Measurements from ENCODE around the gene C1QTNF12.

The C1QTNF12 gene

GRCh38 chr1:1241588-1242219 lies 4.8 kb downstream of the C1QTNF12 start:
- in situ Hi-C loops (cut with HindIII; ENCODE audit: low sequenced_read_pairs): no loop called here

GRCh38 chr1:1240822-1241587 lies 5.5 kb downstream of the C1QTNF12 start:
- in situ Hi-C loops (cut with HindIII; ENCODE audit: low sequenced_read_pairs): no loop called here

DNA sequence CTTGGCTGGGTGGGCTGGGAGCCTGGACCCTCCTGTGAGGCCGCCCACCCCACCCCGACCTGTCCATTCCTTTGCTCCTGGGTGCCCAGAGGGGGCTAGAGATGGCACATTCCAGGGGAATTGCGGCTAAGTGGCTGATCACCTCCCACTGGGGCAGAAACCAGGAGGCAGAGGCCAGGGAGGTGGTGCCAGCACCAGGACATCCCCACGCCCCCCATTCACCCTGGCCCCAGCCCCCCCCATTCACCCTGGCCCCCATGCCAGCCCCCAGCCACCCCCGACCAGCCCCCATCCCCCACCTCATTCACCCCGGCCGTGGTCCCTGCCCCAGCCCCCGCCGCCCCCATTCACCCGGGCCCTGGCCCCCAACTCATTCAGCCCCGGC lies 6.2 kb downstream of the C1QTNF12 start:
- in situ Hi-C loops (cut with HindIII; ENCODE audit: low sequenced_read_pairs): no loop called here

DNA sequence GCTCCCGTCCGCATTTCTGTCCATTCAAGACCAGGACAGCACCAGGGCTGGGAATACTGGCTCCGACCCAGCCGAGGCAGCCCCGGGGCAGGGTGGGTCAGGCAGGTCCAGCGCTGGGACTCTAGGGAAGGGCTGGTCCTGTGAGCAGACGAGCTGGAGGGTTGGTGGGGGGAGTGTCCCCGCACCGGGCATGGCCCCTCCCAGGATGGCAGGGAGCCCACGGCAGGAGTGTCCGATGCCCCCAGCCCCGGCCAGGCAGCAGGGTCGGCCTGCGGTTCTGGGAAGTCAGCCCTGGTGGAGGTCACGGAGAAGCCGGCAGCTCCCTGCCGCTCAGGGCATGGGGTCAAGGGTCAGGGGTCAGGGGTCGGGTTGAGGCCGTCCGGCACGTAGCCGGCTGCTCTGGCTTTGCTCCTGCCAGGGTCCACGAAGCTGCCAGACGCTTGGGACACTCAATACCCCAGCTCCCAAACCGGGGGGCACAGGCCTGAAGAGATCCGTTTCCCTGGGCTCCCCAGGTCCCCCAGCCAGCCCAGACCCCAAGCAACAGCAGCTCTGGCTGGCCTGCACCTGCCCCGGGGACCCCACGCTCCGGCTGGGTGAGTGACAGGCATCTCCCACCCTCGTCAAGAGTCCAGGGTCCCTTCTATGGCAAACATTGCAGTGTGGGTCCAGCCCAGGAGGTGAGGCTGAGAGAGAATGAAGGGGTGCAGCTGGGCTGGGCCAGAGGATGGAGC lies 6.7 kb downstream of the C1QTNF12 start:
- in situ Hi-C loops (cut with HindIII; ENCODE audit: low sequenced_read_pairs): no loop called here

DNA sequence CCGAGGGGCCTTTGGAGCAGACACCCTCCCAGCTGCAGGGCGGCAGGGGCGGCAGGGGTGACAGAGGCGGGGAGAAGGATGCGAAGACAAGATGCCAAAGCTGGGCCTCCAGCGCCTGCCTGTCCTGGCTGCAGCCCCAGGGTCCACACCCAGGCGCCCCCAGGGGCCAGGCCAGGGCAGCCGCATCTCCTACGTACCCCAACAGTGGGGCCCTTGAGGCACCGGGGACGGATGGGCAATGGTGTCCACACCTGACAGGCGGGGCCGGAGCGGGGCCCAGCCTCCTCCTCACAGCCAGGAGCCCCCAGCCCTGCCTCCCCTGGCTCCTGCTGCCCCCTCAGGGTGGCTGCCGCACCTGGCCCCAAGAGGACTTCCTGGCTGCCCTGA lies 7.3 kb downstream of the C1QTNF12 start:
- in situ Hi-C loops (cut with HindIII; ENCODE audit: low sequenced_read_pairs): no loop called here

- in situ Hi-C loops (cut with HindIII; ENCODE audit: low sequenced_read_pairs): no loop called here
These were observed 7.8 kb downstream of the C1QTNF12 start for GRCh38 chr1:1238702-1239178.

DNA sequence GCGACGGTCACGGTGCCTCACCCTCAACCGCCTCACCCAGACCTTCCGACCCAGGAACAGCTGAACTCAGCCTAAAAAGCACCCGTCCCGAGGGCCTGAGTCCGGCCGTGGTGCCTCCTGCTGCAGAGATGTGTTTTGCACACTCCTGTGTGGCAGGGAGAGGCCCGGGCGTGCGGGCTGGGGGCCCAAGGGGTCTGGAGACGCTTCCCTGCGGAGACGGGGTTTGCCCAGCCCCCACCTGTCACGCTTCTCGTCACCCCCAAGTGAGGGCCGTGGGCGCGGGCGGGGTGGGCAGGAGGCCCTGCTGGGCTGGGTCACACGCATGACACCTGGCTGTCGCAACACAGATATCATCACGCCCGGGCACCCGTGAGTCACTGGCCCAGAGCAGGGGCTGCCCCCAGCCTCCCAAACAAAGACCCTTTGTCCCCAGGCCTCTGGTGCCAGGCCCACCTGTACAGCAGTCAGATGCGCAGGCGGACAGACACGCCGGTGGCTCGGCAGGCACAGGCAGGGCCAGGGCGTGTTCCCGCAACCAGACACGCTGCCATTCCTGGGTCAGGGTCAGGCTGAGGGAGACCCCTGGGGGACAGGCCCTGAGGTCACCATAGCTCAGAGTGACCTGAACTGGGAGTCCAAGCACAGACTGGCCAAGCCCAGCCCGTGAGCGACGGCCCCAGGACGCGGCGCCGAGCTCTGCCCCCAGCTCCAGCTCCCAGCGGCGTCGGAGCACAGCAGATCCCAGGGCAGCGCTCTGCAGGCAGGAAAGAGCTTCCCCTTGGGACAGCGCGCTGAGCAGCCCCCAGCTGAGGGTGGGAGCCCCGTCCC lies 8.4 kb downstream of the C1QTNF12 start:
- in situ Hi-C loops (cut with HindIII; ENCODE audit: low sequenced_read_pairs): no loop called here

GRCh38 chr1:1236945-1237873 lies 9.3 kb downstream of the C1QTNF12 start:
- in situ Hi-C loops (cut with HindIII; ENCODE audit: low sequenced_read_pairs): no loop called here

- in situ Hi-C loops (cut with HindIII; ENCODE audit: low sequenced_read_pairs): no loop called here
These were observed 10.3 kb downstream of the C1QTNF12 start for GRCh38 chr1:1236176-1236763.

DNA sequence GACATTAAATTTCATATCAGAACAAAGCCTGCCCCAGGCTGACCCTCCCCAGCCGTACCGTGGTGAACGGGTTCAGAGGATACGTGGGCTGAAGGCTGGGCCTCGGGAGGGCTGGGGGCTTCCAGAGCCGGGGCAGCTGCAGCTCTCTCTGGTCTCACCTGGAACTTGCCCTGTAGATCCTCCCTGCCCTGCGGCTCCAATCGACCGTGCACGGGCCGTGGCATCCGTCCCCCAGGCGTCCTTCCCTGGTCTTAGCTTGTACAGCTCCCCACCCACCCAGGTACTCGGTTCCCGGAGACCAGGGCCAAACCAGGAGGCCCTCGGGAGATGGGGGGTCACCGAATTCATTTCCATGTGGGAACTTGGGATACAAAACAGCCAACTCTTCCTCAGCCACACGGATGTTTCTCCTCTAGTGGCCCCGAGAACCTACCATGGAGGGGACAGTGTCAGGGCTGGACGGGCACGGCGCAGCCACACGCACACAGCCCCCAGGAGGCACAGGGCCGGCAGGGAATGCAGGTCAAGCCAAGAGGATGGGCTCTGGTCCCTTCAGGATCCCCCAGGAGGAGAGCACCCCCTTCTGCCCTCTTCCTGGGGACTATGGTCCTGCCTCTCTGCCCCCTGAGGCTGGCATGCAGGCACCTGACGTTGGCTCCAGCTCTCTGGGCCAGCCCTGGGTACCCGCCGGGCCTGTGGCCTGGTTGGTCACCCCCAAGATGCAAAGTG lies 11.3 kb downstream of the C1QTNF12 start:
- in situ Hi-C loops (cut with HindIII; ENCODE audit: low sequenced_read_pairs): no loop called here

DNA sequence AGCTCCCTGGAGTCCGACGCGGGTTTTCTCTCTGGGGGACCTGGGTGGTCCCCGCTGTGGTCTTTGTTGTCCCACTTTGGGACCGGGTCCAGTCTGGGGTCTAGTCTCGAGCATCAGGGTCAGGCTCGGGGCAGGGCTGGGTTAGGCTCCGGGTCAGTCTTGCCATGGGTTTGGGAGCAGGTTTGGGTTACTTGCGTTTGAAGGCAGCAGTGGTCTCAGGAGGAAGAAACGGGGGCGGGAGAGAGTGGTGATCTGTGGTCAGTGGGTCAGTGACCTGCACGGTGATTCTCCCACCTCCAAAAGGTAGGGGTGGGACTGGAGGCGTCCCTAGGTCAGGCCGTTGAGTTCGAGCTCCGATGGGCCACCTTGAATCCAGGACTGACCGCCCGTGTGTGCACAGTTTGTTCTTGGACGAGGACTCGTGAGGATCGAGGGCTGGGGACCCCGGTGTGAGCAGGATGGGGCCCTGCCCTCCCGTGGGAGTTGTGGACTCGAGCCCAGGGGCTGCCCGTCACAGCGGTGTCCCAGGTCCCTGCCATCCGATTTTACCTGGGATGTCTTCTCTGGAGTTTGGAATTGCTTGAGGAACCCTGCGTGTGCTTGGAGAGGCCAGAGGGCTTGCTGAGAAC lies 12.2 kb downstream of the C1QTNF12 start:
- in situ Hi-C loops (cut with HindIII; ENCODE audit: low sequenced_read_pairs): no loop called here

GRCh38 chr1:1233567-1233892 lies 13.0 kb downstream of the C1QTNF12 start:
- in situ Hi-C loops (cut with HindIII; ENCODE audit: low sequenced_read_pairs): no loop called here

DNA sequence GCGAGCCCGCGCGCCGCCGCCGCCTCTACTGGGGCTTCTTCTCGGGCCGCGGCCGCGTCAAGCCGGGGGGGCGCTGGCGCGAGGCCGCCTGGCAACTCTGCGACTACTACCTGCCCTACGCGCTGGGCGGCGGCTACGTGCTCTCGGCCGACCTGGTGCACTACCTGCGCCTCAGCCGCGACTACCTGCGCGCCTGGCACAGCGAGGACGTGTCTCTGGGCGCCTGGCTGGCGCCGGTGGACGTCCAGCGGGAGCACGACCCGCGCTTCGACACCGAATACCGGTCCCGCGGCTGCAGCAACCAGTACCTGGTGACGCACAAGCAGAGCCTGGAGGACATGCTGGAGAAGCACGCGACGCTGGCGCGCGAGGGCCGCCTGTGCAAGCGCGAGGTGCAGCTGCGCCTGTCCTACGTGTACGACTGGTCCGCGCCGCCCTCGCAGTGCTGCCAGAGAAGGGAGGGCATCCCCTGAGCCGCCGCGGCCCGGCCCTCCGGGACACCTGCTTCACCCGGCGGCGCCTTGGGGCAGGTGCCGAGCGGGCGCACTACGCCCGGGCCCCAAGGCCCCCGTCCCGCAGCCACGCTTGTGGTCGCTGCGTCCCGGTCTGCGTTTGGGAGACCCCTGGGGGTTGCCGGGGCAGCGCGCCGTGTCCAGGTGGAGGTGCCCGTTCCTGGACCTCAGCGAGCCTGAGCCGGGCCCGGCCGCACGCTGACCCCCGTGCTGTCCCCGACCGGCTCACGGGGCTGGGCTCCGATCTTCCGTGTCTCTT lies 13.5 kb downstream of the C1QTNF12 start:
- in situ Hi-C loops (cut with HindIII; ENCODE audit: low sequenced_read_pairs): no loop called here

DNA sequence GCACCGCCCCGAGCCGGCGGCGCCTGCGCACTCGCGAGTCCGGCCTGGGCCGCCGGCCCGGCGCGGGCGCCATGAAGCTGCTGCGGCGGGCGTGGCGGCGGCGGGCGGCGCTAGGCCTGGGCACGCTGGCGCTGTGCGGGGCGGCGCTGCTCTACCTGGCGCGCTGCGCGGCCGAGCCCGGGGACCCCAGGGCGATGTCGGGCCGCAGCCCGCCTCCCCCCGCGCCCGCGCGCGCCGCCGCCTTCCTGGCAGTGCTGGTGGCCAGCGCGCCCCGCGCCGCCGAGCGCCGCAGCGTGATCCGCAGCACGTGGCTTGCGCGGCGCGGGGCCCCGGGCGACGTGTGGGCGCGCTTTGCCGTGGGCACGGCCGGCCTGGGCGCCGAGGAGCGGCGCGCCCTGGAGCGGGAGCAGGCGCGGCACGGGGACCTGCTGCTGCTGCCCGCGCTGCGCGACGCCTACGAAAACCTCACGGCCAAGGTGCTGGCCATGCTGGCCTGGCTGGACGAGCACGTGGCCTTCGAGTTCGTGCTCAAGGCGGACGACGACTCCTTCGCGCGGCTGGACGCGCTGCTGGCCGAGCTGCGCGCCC lies 14.2 kb downstream of the C1QTNF12 start, which contains the start of gene B3GALT6:
Gene B3GALT6, plus strand, starts transcription at position 30 of the 588 bp plus-strand sequence. Its CDS starts 42 bp downstream, at position 72.
- in situ Hi-C loops (cut with HindIII; ENCODE audit: low sequenced_read_pairs): no loop called here

- in situ Hi-C loops (cut with HindIII; ENCODE audit: low sequenced_read_pairs): no loop called here
These were observed 14.9 kb downstream of the C1QTNF12 start, which contains the start of gene SDF4 for GRCh38 chr1:1231400-1232207. Gene SDF4, minus strand, starts transcription at chr1:1232001. Its CDS starts 3,229 bp downstream, at chr1:1228772.

DNA sequence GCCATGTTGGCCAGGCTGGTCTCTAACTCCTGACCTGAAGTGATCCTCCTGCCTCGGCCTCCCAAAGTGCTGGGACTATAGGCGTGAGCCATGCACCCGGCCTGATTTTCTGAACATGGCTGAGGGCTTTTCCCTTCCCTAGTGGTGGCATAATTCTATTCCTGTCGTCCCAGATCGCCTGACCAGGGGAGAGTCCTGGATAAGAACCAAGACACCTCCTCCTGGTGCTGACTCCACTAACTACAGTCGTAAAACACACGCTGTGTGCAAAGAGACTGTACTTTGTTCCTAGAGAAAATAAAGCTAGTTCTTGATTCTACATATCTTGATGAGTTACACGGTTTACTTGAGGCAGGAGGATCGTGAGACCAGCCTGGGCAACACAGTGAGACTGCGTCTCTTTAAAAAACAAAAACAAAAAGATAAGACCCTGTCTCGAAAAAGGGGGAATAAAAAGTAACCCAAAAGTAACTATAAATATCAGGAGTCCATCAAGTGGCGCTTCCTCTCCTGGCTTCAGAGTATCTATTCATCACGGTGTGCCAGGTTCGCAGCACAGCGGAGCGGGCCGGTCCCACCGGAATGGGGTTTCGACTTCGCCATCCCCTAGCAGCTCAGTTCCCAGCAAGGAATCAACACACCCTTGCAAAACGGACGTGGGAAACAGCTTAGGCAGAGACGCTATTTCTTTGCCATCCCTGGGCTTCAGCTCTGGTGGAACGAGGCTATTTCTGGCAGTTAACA lies 15.7 kb downstream of the C1QTNF12 start:
- in situ Hi-C loops (cut with HindIII; ENCODE audit: low sequenced_read_pairs): no loop called here

All from DLD1 (cell line).